Heart left ventricle (tissue), 16 donors: ENCODE measurements around the gene ZNF423. TPM values are rescaled to one million over a fixed set of nuclear protein-coding genes. Genes with fewer than 3 reads are reported as not detected.

ENCODE experiments used
- ATAC-seq, 4 donors: fragments of 200-7000 bp; cut with Tn5 transposase; one replicate each; pipeline ENCODE4 v1.9.1; 2020 to 2022; ENCODE audit warnings: moderate library complexity in 4 of 4, mild to moderate bottlenecking in 3 of 4, moderate number of reproducible peaks in 1 of 4
- DNase-seq, 5 donors: peaks; one replicate each; pipeline ENCODE4 v3.0.0-alpha.2; 2020
- H3K27ac ChIP-seq, 12 donors: fragments of 200-600 bp; sonication (generic) in 4 of 12; one replicate each; pipeline versions ENCODE4 v1.5.0 to v1.8.0; 2016 to 2022; ENCODE audit warnings: mild to moderate bottlenecking in 2 of 12
- H3K27me3 ChIP-seq, 9 donors: fragments of 200-600 bp; sonication (generic) in 2 of 9; one replicate each; pipeline versions ENCODE4 v1.5.1 to v1.8.0; 2016 to 2022; ENCODE audit warnings: mild to moderate bottlenecking in 3 of 9
- H3K36me3 ChIP-seq, 9 donors: fragments of 200-600 bp; sonication (generic) in 2 of 9; one replicate each; pipeline versions ENCODE4 v1.5.0 to v1.8.0; 2018 to 2022; ENCODE audit warnings: mild to moderate bottlenecking in 2 of 9
- H3K4me1 ChIP-seq, 12 donors: fragments of 200-600 bp; sonication (generic) in 4 of 12; one replicate each; pipeline versions ENCODE4 v1.5.0 to v1.8.0; 2016 to 2022; ENCODE audit warnings: mild to moderate bottlenecking in 3 of 12
- H3K4me3 ChIP-seq, 12 donors: fragments of 200-600 bp; sonication (generic) in 4 of 12; one replicate each; pipeline versions ENCODE4 v1.5.0 to v1.8.0; 2017 to 2022; ENCODE audit warnings: mild to moderate bottlenecking in 9 of 12, moderate library complexity in 4 of 12
- H3K9me3 ChIP-seq, 12 donors: fragments of 200-600 bp; sonication (generic) in 4 of 12; one replicate each; pipeline versions ENCODE4 v1.5.0 to v1.8.0; 2016 to 2022; ENCODE audit warnings: mild to moderate bottlenecking in 1 of 12
- POLR2A ChIP-seq, 2 donors: fragments of 450-650 bp; IDR thresholded peaks; one replicate each; pipeline ENCODE4 v1.6.1; 2017; ENCODE audit warnings: antibody characterized with exemption in 2 of 2, mild to moderate bottlenecking in 2 of 2, moderate library complexity in 2 of 2
- WGBS, 4 donors: extraction: QIAGEN DNeasy Blood & Tissue Kit in 2 of 4; methylation state at CpG; one replicate each; pipeline versions ENCODE4 v1.1.5 to v1.1.7; 2013 to 2018; 5-methylcytosine and 5-hydroxymethylcytosine counted together
- intact Hi-C, 10 donors: fragments of 100-400 bp; cut with DNase I; formaldehyde crosslinking; loops; one replicate each; pipeline versions ENCODE4 v1.11.1 to v1.14.2; 2022
- polyA plus RNA-seq, 2 donors: library from polyadenylated mRNA; stranded (reverse); fragments of 200-250 nt; gene quantifications; one replicate each; pipeline ENCODE4 v1.2.3, GENCODE V29; 2013
- total RNA-seq, 9 donors: library from RNA; depleted of rRNA in 2 of 9; stranded (reverse); fragments of >200 nt in 2 of 9; fragmentation: NEBNext Ultra II Directional in 3 of 9; extraction: Animal tissue kit (Norgen Biotek cat#: 25700) in 3 of 9; gene quantifications; one replicate each; pipeline versions ENCODE4 v1.1.0 to v1.2.4, GENCODE V29; 2016 to 2023
- TF ChIP-seq, protein P1 (sequence below), 12 donors: fragments of 200-600 bp; sonication (generic) in 4 of 12; IDR thresholded peaks; one replicate each; pipeline versions ENCODE4 v1.5.0 to v1.8.0; 2018 to 2022; ENCODE audit warnings: antibody characterized with exemption in 12 of 12, mild to moderate bottlenecking in 5 of 12
- donor health status: ischemic (EF 13 %, LVEDD 7.1; RV severe dilation, severe dysfunction).
- donor health status: healthy with polysubstance abuse.
- donor health status: DM: no; HTN: yes; CAD: no.
- donor health status: DM: no; HTN: no; CAD: no.
- donor health status: ischemic (EF 25% LVEDD 6.9; RV normal size, moderate dysfunction).
- donor health status: ischemic (EF 25% LVEDD 5.7; RV mildly dilated, moderate dysfunction).
- donor health status: healthy.
- donor health status: DM: yes; HTN: yes; CAD: no.
- donor health status: ischemic (EF 35%, LVEDD 5.7; RV mildly dilated, moderate dysfunction).
- donor health status: nonischemic (EF 11% LVEDD 7.7; RV severe dilation, severe dysfunction).
- donor health status: DM: yes; HTN: yes; CAD: no.
- donor health status: PGD.
- donor health status: ischemic (EF 29% LVEDD 5.4; RV normal size, mild dysfunction).
- donor health status: nonischemic (EF 23%, LVEDD 6.1; RV moderate dilation, normal function).

ZNF423 gene
- total and polyA plus RNA-seq, 11 donors, result 1.8 to 10.4 (median 5.7) TPM

DNA sequence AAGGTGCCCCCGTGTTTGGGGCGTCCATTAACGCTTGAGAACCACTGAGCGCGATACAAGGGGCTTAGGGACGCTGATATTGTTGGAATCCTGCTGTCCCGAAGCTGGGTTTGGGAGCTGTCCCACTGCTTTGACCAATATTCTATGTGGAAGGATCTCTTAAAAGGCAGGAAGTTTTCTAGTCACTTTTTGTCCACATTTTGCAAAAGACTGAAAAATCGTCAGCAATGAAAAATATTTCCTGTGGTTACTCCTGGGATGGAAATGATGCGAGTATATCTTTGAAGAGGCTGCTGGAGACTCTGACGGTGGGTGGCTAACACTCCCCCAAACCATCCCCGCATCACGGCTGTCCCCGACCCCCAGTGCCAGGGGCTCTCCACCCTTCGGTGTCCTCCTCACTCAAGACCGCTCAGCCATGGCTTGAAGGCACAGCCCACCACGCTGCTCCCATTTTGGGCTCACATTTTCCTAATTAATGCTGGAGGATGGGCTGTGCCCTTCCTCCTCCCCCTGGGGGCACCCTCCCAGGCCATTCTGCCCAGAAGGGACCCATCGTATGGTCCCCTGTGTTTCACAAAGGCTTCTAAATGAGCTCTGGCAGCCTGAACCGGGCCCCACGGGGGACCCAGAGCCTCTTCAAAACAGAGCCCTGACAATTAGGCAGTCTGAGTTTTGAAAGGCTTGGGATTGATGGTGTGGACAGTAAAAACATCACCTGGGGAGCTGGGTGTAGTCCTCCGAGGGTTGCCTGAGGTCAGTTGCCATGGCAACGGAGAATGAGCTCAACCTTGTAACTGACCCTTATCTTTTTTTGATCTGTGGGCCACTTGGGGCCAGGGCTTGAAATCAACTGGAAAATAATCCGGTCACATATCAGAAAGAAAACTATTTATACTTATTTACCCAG lies 323.7 kb downstream of the ZNF423 start:
- Histone ChIP-seq H3K27me3 (no peaks in the 10 kb centered on the region), H3K27ac (peak overlapping the region in 1 of 12 donors; percentile 14), H3K4me3 (no peak overlapping the region), H3K4me1 (peaks cover 0 to 25% (median 2%) of the 10 kb centered on the region in 12 donors), H3K36me3 (no peaks in the 10 kb centered on the region), H3K9me3 (no peaks in the 10 kb centered on the region)
- TF ChIP-seq POLR2A (IDR thresholded peaks at IDR 0.05), result no peak
- TF ChIP-seq, protein P1, sequence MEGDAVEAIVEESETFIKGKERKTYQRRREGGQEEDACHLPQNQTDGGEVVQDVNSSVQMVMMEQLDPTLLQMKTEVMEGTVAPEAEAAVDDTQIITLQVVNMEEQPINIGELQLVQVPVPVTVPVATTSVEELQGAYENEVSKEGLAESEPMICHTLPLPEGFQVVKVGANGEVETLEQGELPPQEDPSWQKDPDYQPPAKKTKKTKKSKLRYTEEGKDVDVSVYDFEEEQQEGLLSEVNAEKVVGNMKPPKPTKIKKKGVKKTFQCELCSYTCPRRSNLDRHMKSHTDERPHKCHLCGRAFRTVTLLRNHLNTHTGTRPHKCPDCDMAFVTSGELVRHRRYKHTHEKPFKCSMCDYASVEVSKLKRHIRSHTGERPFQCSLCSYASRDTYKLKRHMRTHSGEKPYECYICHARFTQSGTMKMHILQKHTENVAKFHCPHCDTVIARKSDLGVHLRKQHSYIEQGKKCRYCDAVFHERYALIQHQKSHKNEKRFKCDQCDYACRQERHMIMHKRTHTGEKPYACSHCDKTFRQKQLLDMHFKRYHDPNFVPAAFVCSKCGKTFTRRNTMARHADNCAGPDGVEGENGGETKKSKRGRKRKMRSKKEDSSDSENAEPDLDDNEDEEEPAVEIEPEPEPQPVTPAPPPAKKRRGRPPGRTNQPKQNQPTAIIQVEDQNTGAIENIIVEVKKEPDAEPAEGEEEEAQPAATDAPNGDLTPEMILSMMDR (IDR thresholded peaks at IDR 0.05), result no peak
- no peak for DNase-seq
- ATAC-seq, result no peak
- intact Hi-C loops, result no loop called here
- 73 to 77% (median 76%) methylated on average over 22 of the region's 22 CpGs for WGBS, 4 donors

DNA sequence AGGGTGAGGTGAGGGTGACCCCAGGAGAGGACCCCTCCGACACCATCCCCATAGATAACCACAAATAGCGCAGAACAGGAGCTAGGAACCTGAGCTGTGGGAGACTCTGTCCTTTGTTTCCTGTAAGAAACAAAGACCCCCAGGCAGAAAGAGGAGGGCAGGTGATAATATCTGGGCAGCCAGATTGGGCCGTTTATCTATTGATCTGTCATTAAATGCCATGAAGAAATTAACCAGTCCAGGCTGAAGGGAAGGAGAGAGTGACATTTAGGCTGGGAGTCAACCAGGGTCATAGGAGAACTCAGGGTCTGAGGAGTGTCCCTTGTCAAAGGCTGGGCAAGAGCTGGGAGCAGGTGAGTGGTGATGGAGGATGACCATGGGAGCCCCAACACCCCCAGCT lies 324.5 kb downstream of the ZNF423 start:
- H3K9me3 ChIP-seq, result no peaks in the 10 kb centered on the region
- TF ChIP-seq POLR2A (IDR thresholded peaks at IDR 0.05), result no peak
- TF ChIP-seq, protein P1 (IDR thresholded peaks at IDR 0.05), result no peak
- no peaks in the 10 kb centered on the region for H3K36me3 ChIP-seq
- H3K4me1 ChIP-seq, result peaks cover 0 to 25% (median 2%) of the 10 kb centered on the region in 12 donors
- no peak for DNase-seq
- H3K4me3 ChIP-seq, result no peak overlapping the region
- ATAC-seq, result no peak
- WGBS, 4 donors, result 77 to 89% (median 81%) methylated on average over 3 of the region's 3 CpGs
- no peaks in the 10 kb centered on the region for H3K27me3 ChIP-seq
- intact Hi-C loops, result no loop called here
- no peak overlapping the region for H3K27ac ChIP-seq

DNA sequence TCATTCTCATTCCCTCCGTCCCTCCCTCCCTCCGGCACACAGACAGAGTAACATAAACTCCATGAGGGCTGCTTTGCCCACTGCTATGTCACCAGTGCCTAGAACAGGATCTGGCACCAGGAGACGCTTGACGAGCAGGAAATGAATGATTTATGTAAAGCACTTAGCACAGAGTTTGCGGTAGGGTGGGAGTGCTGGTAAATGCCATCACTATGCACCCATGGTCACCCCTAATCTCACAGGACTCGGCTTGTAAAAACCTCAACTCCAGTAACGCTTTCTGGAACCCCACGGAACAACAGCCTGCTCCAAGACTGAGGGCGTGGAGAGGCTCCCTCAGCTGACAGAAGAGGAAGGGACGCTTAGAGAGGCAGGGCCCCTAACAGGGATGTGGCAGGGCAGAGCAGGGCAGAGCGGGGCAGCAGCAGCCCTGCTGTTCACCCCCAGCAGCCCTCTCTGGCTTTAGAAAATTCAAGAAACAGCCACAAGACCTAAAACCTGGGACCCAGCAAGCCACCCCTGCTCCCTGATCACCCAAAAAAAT lies 325.4 kb downstream of the ZNF423 start:
- H3K9me3 ChIP-seq, result no peaks in the 10 kb centered on the region

More for the DNA sequence above, 325.4 kb downstream of the ZNF423 start:
- no peaks in the 10 kb centered on the region for H3K36me3 ChIP-seq
- 81 to 84% (median 81%) methylated on average over 6 to 11 of the region's 11 CpGs for WGBS, 4 donors
- no peaks in the 10 kb centered on the region for H3K27me3 ChIP-seq
- peaks cover 0 to 25% (median 2%) of the 10 kb centered on the region in 12 donors for H3K4me1 ChIP-seq
- H3K27ac ChIP-seq, result no peak overlapping the region
- intact Hi-C loops, result no loop called here
- H3K4me3 ChIP-seq, result no peak overlapping the region
- no peak for DNase-seq
- TF ChIP-seq POLR2A (IDR thresholded peaks at IDR 0.05), result no peak
- TF ChIP-seq, protein P1 (IDR thresholded peaks at IDR 0.05), result no peak
- ATAC-seq, result no peak
